H1 (cell line): ENCODE results near the gene SPRYD4. TPM values are rescaled to one million over a fixed set of nuclear protein-coding genes. Genes with fewer than 3 reads are reported as not detected.

Experiments
- CBX5 ChIP-seq: fragments of 300-800, 300-1000 bp; sonication (generic); IDR thresholded peaks from 2 replicates; pipeline ENCODE4 v1.7.1; 2016; ENCODE audit warnings: antibody characterized with exemption, low read length, low read depth
- CBX8 ChIP-seq: fragments of 300-800, 300-1000 bp; sonication (generic); IDR thresholded peaks from 2 replicates; pipeline ENCODE4 v1.7.1; 2016; ENCODE audit warnings: low read depth, low read length, borderline replicate concordance
- CREB1 ChIP-seq: IDR thresholded peaks from 2 replicates; pipeline ENCODE4 v1.6.1; 2012; ENCODE audit warnings: inconsistent platforms
- NANOG ChIP-seq: IDR thresholded peaks from 2 replicates; pipeline ENCODE4 v1.6.1; 2011; ENCODE audit warnings: low read length, low read depth, mild to moderate bottlenecking, inconsistent platforms; ENCODE audit not compliant: insufficient read depth, poor library complexity, severe bottlenecking
- POLR2A ChIP-seq, 2 experiments: IDR thresholded peaks; 1 replicate in 1 of 2; 2 replicates in 1 of 2; pipeline ENCODE4 v1.6.1; 2011; ENCODE audit warnings: low read depth in 2 of 2, low read length in 2 of 2, mild to moderate bottlenecking in 2 of 2; ENCODE audit errors: control extremely low read depth in 1 of 2
- SRF ChIP-seq: IDR thresholded peaks from 2 replicates; pipeline ENCODE4 v1.6.1; 2011; ENCODE audit warnings: mild to moderate bottlenecking, low read depth, low read length, moderate library complexity
- ZNF274 ChIP-seq: IDR thresholded peaks from 2 replicates; pipeline ENCODE4 v1.7.0; 2012; ENCODE audit warnings: low read length, borderline replicate concordance; ENCODE audit errors: extremely low read depth
- polyA plus RNA-seq, 7 experiments: library from polyadenylated mRNA; depleted of rRNA in 3 of 7; stranded (reverse) in 5 of 7; unstranded in 2 of 7; fragments of >200 nt in 5 of 7; fragments of 200-250 nt in 2 of 7; gene quantifications; 1 replicate in 5 of 7; 2 replicates in 1 of 7; 4 replicates in 1 of 7; pipeline versions ENCODE4 v1.2.1 to v1.2.3, GENCODE V29; 2011 to 2013; ENCODE audit warnings: missing spikeins in 2 of 7, mixed read lengths in 2 of 7
- total RNA-seq: library from RNA; stranded (reverse); fragmentation: NEBNext Ultra II Directional; extraction: Animal tissue kit (Norgen Biotek cat#: 25700); gene quantifications from 2 replicates; pipeline ENCODE4 v1.2.1, GENCODE V29; 2021

Gene SPRYD4
- total and polyA plus RNA-seq, 2 of the 8 experiments (the other 6 are each of a cell fraction or from before 2014, with no cell fraction given): 4.3 to 5.3 TPM

DNA sequence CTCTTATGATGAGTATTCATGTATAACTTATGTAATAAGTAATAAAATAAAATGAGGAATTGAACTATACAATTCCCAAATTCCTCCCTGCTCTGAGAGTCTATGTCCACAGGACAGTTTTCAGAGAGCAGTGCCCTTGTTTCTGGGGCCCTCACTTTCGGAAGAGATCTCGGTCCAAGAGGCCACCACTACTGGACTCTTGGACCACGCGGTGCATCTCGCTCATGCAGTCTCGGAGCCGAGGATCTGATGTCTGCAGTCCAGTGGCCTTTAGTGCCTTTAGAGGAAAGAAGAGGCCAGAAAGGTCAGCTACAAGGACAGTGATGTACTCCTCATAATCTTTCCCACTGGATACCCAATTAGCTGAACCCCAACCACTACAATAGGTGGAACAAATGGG is 11.2 kb downstream of the SPRYD4 start (continued):
- TF ChIP-seq ZNF274 (no peak), SRF (no peak), POLR2A (IDR thresholded peaks at IDR 0.05; ENCODE audit: control extremely low read depth in 1 of 2, low read depth in 2 of 2, low read length in 2 of 2) (no peak), CBX5 (no peak), CREB1 (no peak), NANOG (no peak), CBX8 (no peak)
